T-helper 2 cell (primary cell): ENCODE results near the gene C9orf43.
"Not testable (repeated sequence)": the region's sequence is repeated elsewhere in the genome, so short reads cannot be mapped to it uniquely, and the experiment has no call there.

ENCODE experiments used
- DNase-seq, 5 experiments: peaks; one replicate each; pipeline versions ENCODE4 v3.0.0 to v3.0.0-alpha.2; 2012 to 2022
- total RNA-seq, 2 donors: gene quantifications; one replicate each; lab custom pipeline; 2026; lab: John Stamatoyannopoulos, UW

Gene C9orf43
- 2.5 to 2.8 reads per million in 2 donors for total RNA-seq

- DNase-seq: peak; percentile 88 to 97 (median 93)
Measured at GRCh38 chr9:113410207-113410864, at the start of gene C9orf43, which contains the start of gene POLE3. Gene C9orf43, plus strand, starts transcription at chr9:113410747. Its CDS starts 2,747 bp downstream, at chr9:113413494. Gene POLE3, minus strand, starts transcription at chr9:113410675. Its CDS starts 382 bp downstream, at chr9:113410293.

- DNase-seq: no peak
Measured at GRCh38 chr9:113361304-113362018, 49.1 kb upstream of the C9orf43 start.

- DNase-seq: no peak
Measured at GRCh38 chr9:113363336-113363735, 47.2 kb upstream of the C9orf43 start.

GRCh38 chr9:113364951-113365350 is 45.6 kb upstream of the C9orf43 start:
- no peak for DNase-seq

- DNase-seq: not testable (repeated sequence)
Measured at GRCh38 chr9:113365652-113366051, 44.9 kb upstream of the C9orf43 start.

GRCh38 chr9:113368348-113368981 is 42.1 kb upstream of the C9orf43 start:
- no peak for DNase-seq

- no peak for DNase-seq
Measured at GRCh38 chr9:113368982-113369854, 41.3 kb upstream of the C9orf43 start.

- DNase-seq: no peak
Measured at GRCh38 chr9:113369855-113370140, 40.7 kb upstream of the C9orf43 start.

- DNase-seq: no peak
Measured at GRCh38 chr9:113370806-113371325, 39.7 kb upstream of the C9orf43 start.

- DNase-seq: no peak
Measured at GRCh38 chr9:113372059-113372458, 38.5 kb upstream of the C9orf43 start.

GRCh38 chr9:113373256-113373655 is 37.3 kb upstream of the C9orf43 start:
- no peak for DNase-seq

- DNase-seq: no peak
Measured at GRCh38 chr9:113373676-113374392, 36.7 kb upstream of the C9orf43 start.

- DNase-seq: no peak
Measured at GRCh38 chr9:113375057-113376023, 35.2 kb upstream of the C9orf43 start.

GRCh38 chr9:113376634-113377567 is 33.6 kb upstream of the C9orf43 start, which contains the start of gene HDHD3:
Gene HDHD3, minus strand, starts transcription at chr9:113376986. Its CDS starts 2,632 bp downstream, at chr9:113374354.
- DNase-seq: peak; percentile 55 to 88 (median 68)

GRCh38 chr9:113379094-113379828 is 31.3 kb upstream of the C9orf43 start:
- not testable (repeated sequence) for DNase-seq

- DNase-seq: not testable (repeated sequence)
Measured at GRCh38 chr9:113379829-113380210, 30.7 kb upstream of the C9orf43 start.

- no peak for DNase-seq
Measured at GRCh38 chr9:113380869-113381378, 29.6 kb upstream of the C9orf43 start.

- DNase-seq: not testable (repeated sequence)
Measured at GRCh38 chr9:113381441-113381840, 29.1 kb upstream of the C9orf43 start.
